Brain microvascular endothelial cell (primary cell): ENCODE measurements around the gene MTG1.
"Not testable (repeated sequence)": the region's sequence is repeated elsewhere in the genome, so short reads cannot be mapped to it uniquely, and the experiment has no call there.

Experiments
- DNase-seq: peaks from one replicate; pipeline ENCODE4 v3.0.0-alpha.2; 2020
- H3K27ac ChIP-seq: fragments of 250-450 bp; sonication (Bioruptor Pico); 2 replicates; pipeline ENCODE4 v1.5.1; 2020; ENCODE audit warnings: mild to moderate bottlenecking, moderate library complexity
- H3K27me3 ChIP-seq: fragments of 250-450 bp; sonication (Bioruptor Pico); replicated peaks from 2 replicates; pipeline ENCODE4 v1.5.1; 2020; ENCODE audit warnings: mild to moderate bottlenecking
- H3K36me3 ChIP-seq: fragments of 250-450 bp; sonication (Bioruptor Pico); replicated peaks from 2 replicates; pipeline ENCODE4 v1.5.1; 2020; ENCODE audit warnings: mild to moderate bottlenecking
- H3K4me3 ChIP-seq: 2 replicates; pipeline ENCODE4 v1.5.1; 2011; ENCODE audit warnings: low read depth, mild to moderate bottlenecking, control low read depth, low read length, moderate library complexity
- CTCF ChIP-seq: IDR thresholded peaks from 2 replicates; pipeline ENCODE4 v1.5.1; 2011; ENCODE audit warnings: low read depth, mild to moderate bottlenecking, moderate library complexity, low read length, control low read depth, inconsistent platforms; ENCODE audit errors: missing control alignments
- in situ Hi-C: cut with HindIII; loops from 2 replicates; pipeline ENCODE4 v1.10.0; 2017; ENCODE audit warnings: low sequenced_read_pairs, low pct_ligation_motif_present

The MTG1 gene

GRCh38 chr10:133366130-133366478 lies 27.9 kb upstream of the MTG1 start:
- peaks cover 60% of the 10 kb centered on the region for H3K36me3 ChIP-seq
- H3K4me3 ChIP-seq = no peak overlapping the region
- no peak for DNase-seq
- in situ Hi-C loops = no loop called here
- H3K27me3 ChIP-seq = no peaks in the 10 kb centered on the region
- TF ChIP-seq CTCF = no peak
- H3K27ac ChIP-seq = no peak overlapping the region

DNA sequence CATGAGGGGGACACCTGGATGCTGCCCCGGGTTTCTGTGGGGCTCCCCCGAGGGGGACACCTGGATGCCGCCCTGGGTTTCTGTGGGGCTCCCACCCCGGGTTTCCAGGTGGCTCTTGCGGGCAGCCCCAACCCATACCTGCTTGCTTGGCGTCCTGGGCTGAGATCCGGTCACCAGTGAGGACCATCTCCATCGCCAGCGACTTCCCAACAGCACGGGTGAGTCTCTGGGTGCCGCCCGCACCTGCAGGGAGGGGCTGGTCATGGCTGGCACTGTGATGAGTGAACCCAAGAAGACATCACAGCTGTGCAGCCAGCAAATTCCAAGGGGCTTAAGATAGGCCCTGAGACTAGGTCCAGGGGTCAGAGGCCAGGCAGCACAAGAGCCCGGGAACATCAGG lies 27.2 kb upstream of the MTG1 start:
- in situ Hi-C loops = no loop called here
- no peak overlapping the region for H3K4me3 ChIP-seq
- no peak overlapping the region for H3K27ac ChIP-seq
- peaks cover 60% of the 10 kb centered on the region for H3K36me3 ChIP-seq
- no peak for DNase-seq
- no peaks in the 10 kb centered on the region for H3K27me3 ChIP-seq
- TF ChIP-seq CTCF = no peak

DNA sequence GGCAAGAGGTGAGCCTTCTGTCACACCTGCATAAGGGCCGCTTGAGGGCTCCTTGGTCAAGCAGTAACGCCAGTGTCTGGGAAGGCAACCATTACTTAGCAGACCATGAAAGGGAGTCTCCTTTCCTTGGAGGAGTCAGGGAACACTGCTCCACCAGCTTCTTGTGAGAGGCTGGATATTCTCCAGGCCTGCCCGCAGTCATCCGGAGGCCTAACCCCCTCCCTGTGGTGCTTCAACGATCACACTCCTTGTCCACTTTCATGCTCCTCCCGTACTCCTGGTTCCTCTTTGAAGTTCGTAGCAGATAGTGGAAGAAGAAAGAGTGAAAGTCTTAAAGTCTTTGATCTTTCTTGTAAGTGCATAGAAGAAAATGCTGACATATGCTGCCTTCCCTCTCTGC lies 26.5 kb upstream of the MTG1 start:
- DNase-seq, in situ Hi-C loops, H3K27me3 ChIP-seq, H3K4me3 ChIP-seq, H3K27ac ChIP-seq: not testable (repeated sequence)
- peaks cover 55% of the 10 kb centered on the region for H3K36me3 ChIP-seq

DNA sequence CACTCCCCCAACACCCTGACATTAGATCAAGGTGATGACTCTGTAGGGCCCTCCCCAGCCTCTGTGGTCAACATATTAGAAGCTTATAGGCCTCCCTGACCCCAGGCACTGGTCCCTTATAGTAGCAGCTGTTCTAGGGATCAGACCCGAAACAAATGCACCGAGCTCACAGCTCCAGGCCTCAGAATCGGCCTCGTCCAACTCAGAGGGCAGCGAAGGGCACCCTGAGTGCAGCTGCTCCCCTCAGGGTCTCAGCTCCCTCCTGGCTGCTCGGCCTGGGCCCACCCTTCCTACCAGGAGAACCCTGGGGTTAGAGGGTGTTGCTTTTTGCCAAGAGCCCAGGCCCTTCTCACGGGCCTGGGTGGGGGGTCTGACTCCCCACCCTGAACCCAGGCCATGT lies 25.8 kb upstream of the MTG1 start:
- DNase-seq = no peak

GRCh38 chr10:133370030-133370786 lies 23.7 kb upstream of the MTG1 start:
- no peak overlapping the region for H3K27ac ChIP-seq
- in situ Hi-C loops = no loop called here
- peaks cover 32% of the 10 kb centered on the region for H3K36me3 ChIP-seq
- H3K4me3 ChIP-seq = no peak overlapping the region
- H3K27me3 ChIP-seq = no peaks in the 10 kb centered on the region
- TF ChIP-seq CTCF = no peak
- DNase-seq = no peak

More for the DNA sequence above, 25.8 kb upstream of the MTG1 start:
- in situ Hi-C loops = no loop called here
- H3K27ac ChIP-seq = no peak overlapping the region
- TF ChIP-seq CTCF = no peak
- peaks cover 49% of the 10 kb centered on the region for H3K36me3 ChIP-seq
- no peaks in the 10 kb centered on the region for H3K27me3 ChIP-seq
- H3K4me3 ChIP-seq = no peak overlapping the region

- no peak for TF ChIP-seq CTCF
- in situ Hi-C loops = no loop called here
- H3K36me3 ChIP-seq = peaks cover 21% of the 10 kb centered on the region
- no peaks in the 10 kb centered on the region for H3K27me3 ChIP-seq
- no peak for DNase-seq
- H3K27ac ChIP-seq = no peak overlapping the region
- H3K4me3 ChIP-seq = peak overlapping the region; percentile 86
Measured at GRCh38 chr10:133372507-133372906, 21.4 kb upstream of the MTG1 start.
